Erythroblast (primary cell): Measurements from ENCODE around the gene EFHC2.

Experiments
- DNase-seq, 2 experiments: peaks; one replicate each; lab custom pipeline; 2025; lab: John Stamatoyannopoulos, UW
- GATA1 ChIP-seq: IDR thresholded peaks from 2 replicates; pipeline ENCODE4 v1.6.1; 2011; ENCODE audit warnings: low read depth, mild to moderate bottlenecking, control low read depth, low read length, moderate library complexity
- POLR2A ChIP-seq: IDR thresholded peaks from 2 replicates; pipeline ENCODE4 v1.6.1; 2011; ENCODE audit warnings: mild to moderate bottlenecking, low read length

The EFHC2 gene

GRCh38 chrX:44343412-44344141, at the start of gene EFHC2:
TSS of gene EFHC2 (minus strand) at chrX:44343672. CDS start at chrX:44343588, 84 bp downstream.
- no peak for TF ChIP-seq POLR2A
- no peak for TF ChIP-seq GATA1
- DNase-seq = peak; percentile 5 to 21

- DNase-seq = no peak
- TF ChIP-seq POLR2A (no peak), GATA1 (no peak)
Measured at GRCh38 chrX:44392767-44393166, 49.3 kb upstream of the EFHC2 start.

DNA sequence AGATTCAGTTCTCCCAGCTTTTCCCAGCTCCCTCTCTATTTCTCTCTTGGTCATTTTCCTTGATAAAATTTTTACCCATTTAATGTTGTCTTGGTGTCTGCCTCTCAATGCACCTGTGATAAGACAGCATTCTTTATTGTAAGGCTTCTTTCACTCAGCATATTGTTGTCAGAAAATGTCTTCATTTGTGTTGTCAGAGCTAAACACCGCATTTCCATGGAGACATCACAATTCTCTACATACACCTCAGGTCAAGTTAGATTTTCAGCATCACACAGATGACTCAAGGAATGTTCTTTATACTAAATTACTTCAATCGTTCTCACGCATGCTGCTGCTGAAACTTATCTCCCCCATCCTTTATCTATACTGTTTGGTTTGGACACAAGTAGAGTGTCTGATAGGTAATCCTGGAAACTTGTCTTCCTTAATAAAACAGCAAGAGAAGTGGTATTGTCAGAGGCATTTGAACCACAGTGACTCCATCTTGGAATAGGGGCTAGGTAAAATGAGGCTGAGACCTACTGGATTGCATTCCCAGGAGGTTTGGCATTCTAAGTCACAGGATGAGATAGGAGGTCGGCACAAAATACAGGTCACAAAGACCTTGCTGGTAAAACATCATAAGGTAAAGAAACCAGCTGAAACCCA, 41.3 kb upstream of the EFHC2 start:
- no peak for TF ChIP-seq POLR2A
- no peak for TF ChIP-seq GATA1

DNA sequence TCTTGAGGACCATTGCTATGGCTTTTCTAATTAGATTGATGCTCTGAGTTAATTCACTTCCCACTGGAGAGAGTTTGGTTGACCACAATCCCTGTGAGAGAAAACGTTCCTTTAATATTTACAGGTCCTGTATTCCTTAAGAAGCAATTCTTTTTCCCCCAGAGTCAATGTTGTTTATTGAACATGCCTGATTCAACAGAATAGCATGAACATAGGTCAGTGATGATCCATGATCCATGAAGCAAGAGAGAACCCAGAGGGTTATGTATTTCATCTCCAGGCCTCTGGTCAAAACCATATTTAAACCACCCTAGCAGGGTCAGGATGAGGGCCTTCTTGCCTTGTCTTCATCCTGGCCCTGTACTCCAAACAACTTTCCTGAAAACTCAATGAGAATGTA, 39.4 kb upstream of the EFHC2 start:
- TF ChIP-seq GATA1 = no peak
- TF ChIP-seq POLR2A = no peak
- DNase-seq = no peak

More for the DNA sequence above, 41.3 kb upstream of the EFHC2 start:
- DNase-seq = no peak

DNA sequence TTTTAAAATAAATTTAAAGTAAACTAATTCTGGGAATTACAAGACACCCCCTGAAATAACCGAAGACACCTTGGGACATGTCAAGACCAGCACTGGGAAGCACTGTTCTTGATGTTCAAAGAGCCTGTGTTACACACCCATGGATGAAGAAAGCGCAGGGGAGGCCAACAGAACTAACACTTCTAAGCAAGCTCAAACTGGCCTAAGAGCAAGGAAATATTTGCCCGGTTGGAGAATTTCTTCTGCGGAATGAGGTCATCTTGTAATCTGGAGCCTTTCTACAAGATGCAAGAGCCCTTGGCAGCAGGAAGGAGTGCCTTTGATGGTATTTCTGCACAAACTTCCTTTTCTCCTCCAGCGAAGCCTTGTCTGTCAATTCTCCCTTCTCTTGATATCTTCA, 9.3 kb upstream of the EFHC2 start:
- TF ChIP-seq POLR2A = no peak
- TF ChIP-seq GATA1 = no peak
- DNase-seq = no peak

GRCh38 chrX:44349561-44349960, 6.1 kb upstream of the EFHC2 start:
- no peak for DNase-seq
- TF ChIP-seq POLR2A (no peak), GATA1 (no peak)

- TF ChIP-seq POLR2A (no peak), GATA1 (no peak)
- peak in 1 of 2 experiments; percentile 10 for DNase-seq
Measured at GRCh38 chrX:44344687-44345086, 1.2 kb upstream of the EFHC2 start.

GRCh38 chrX:44344194-44344593, 722 bp upstream of the EFHC2 start:
- TF ChIP-seq POLR2A (no peak), GATA1 (no peak)
- DNase-seq = peak; percentile 13 to 21

- no peak for TF ChIP-seq GATA1
- no peak for TF ChIP-seq POLR2A
- peak in 1 of 2 experiments; percentile 6 for DNase-seq
Measured at GRCh38 chrX:44342866-44343265, 606 bp downstream of the EFHC2 start.

DNA sequence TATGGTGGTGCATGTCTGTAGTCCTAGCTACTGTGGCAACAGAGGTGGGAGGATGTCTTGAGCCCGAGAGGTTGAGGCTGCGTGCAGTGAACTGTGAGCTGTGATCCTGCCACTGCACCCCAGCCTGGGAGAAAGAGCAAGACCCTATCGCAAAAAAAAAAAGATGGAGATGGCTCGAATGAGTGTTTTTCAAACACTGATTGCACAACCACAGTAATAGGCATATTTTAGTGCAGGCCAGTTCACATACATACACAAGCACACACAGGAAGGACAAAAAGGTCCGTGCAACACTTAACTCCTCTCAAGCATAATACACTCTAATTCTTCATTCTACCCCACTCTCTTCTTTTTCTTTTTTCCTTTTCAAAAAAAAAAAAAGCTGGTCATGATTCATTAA, 5.1 kb downstream of the EFHC2 start:
- no peak for DNase-seq
- TF ChIP-seq GATA1 = no peak
- TF ChIP-seq POLR2A = no peak

- TF ChIP-seq GATA1 (no peak), POLR2A (no peak)
- DNase-seq = no peak
Measured at GRCh38 chrX:44332437-44332836, 11.0 kb downstream of the EFHC2 start.

GRCh38 chrX:44330227-44330626, 13.2 kb downstream of the EFHC2 start:
- DNase-seq = no peak
- TF ChIP-seq POLR2A = no peak
- TF ChIP-seq GATA1 = no peak

GRCh38 chrX:44319550-44319949, 23.9 kb downstream of the EFHC2 start:
- no peak for DNase-seq
- no peak for TF ChIP-seq POLR2A
- TF ChIP-seq GATA1 = no peak

- TF ChIP-seq POLR2A = no peak
- TF ChIP-seq GATA1 = no peak
- no peak for DNase-seq
Measured at GRCh38 chrX:44317181-44317580, 26.3 kb downstream of the EFHC2 start.
